ENCODE data around the gene KANK4. TPM values are rescaled to one million over a fixed set of nuclear protein-coding genes. Genes with fewer than 3 reads are reported as not detected.
"Not testable (repeated sequence)": the region's sequence is repeated elsewhere in the genome, so short reads cannot be mapped to it uniquely, and the experiment has no call there.

KANK4 gene
- total RNA-seq, 2 experiments from 2014 or later = not detected

DNA sequence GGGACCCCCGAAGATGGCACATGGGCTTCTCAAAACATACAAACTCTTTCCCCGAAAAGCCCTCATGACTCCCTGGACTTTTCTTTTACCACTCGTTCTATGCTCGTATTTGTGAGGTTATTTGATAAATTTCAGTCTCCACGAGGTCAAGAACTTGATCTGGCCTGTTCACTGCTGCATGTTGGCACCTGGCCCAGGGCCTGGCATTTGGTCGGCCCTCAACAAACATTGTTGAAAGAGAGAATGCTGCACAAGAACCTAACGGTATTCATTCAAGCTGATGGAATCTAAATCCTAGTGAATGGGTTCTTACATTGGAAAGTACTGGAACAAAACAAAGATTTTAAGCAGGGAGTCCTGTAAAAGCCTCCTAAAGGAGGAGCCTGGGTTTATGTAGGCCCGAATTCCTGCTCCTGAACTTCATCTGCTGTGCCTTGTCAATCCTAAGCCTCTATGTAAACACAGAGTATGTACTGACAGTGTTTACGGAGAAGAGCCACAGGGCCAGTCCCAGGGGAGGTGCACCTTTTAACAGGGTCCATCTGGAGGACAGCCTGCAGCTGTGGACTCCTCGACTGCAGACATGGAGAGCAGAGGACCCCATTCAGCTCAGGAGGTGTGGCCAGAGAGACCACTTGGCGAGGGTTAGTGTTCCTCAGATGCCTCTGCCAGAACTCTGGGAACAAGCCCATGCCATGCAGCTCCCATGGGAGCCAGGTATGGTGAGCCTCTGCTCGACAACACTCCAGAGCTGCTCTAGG is 77.7 kb downstream of the KANK4 start:
- Histone ChIP-seq H3K27ac (ENCODE audit: low read depth, low read length, poor library complexity, severe bottlenecking) (no peak overlapping the region), H3K4me1 (ENCODE audit: insufficient read depth, low read length, poor library complexity, severe bottlenecking) (no peaks in the 10 kb centered on the region), H3K4me2 (ENCODE audit: low read length) (no peak overlapping the region), H3K4me3 (ENCODE audit: low read depth, low read length, poor library complexity, severe bottlenecking) (no peak overlapping the region), H4K20me1 (ENCODE audit: insufficient read depth, low read length) (no peaks in the 10 kb centered on the region), H3K36me3 (ENCODE audit: insufficient read depth, low read length) (no peaks in the 10 kb centered on the region), H3K9me2 (ENCODE audit: insufficient read depth, low read length) (no peaks in the 10 kb centered on the region), H3K79me2 (ENCODE audit: insufficient read depth, low read depth, low read length) (no peaks in the 10 kb centered on the region), H2AFZ (ENCODE audit: low read length) (no peak overlapping the region), H3K9me3 (ENCODE audit: low read length) (no peaks in the 10 kb centered on the region)
- TF ChIP-seq EZH2phosphoT487 (IDR thresholded peaks at IDR 0.05; ENCODE audit: borderline replicate concordance, low read depth, low read length) = no peak
- TF ChIP-seq, protein P1, sequence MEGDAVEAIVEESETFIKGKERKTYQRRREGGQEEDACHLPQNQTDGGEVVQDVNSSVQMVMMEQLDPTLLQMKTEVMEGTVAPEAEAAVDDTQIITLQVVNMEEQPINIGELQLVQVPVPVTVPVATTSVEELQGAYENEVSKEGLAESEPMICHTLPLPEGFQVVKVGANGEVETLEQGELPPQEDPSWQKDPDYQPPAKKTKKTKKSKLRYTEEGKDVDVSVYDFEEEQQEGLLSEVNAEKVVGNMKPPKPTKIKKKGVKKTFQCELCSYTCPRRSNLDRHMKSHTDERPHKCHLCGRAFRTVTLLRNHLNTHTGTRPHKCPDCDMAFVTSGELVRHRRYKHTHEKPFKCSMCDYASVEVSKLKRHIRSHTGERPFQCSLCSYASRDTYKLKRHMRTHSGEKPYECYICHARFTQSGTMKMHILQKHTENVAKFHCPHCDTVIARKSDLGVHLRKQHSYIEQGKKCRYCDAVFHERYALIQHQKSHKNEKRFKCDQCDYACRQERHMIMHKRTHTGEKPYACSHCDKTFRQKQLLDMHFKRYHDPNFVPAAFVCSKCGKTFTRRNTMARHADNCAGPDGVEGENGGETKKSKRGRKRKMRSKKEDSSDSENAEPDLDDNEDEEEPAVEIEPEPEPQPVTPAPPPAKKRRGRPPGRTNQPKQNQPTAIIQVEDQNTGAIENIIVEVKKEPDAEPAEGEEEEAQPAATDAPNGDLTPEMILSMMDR (conservative IDR thresholded peaks at IDR 0.05; ENCODE audit: low read length) = no peak
- CTCF ChIA-PET (ENCODE audit: unreplicated experiment) = no interaction called here
- DNase-seq (ENCODE audit: low spot score) = no peak
- POLR2A ChIA-PET = interaction anchor here (0.6 kb wide), 1 partner anchor 10 kb away, joined by 4 read pairs; no protein-coding TSS in a partner anchor
- intact Hi-C loops (cut with micrococcal nuclease; ENCODE audit: unreplicated experiment) = no loop called here
- BruUV-seq (replicated peaks) = no TSS peak

DNA sequence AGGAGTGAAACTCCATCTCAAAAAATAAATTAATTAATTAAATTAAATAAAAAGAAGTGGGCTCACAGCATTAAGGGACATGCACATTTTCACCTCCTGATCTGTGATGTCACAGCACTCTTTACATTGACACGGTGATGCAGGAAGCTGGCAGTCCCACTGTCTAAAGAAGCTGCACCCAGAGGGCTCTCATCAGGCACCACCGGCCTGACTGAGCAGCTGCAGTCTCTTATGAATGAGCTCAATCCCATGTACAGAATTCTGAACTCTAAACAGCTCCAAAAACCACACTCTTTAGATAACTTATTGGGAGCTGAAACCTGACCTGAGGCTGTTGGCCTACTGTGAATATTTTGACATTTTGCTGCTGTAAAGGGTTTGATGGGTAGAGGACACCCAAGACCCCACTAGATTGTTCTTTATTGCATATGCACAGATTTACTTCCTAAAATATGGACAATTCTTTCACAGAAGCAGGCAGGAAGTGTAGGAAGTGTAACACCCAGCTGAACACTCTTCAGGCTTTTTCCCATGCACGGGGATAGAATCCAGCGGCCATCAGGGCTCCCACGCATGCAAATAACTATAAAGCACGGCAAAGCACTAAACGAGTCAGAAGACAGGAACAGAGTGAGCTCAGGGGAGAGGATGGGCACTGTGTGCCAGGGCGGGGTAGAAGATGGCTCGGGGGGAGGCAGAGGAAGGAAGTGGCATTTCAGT is 78.4 kb downstream of the KANK4 start:
- ChIA-PET CTCF (ENCODE audit: unreplicated experiment) (no interaction called here), POLR2A (no interaction called here)
- Histone ChIP-seq H3K4me1 (ENCODE audit: insufficient read depth, low read length, poor library complexity, severe bottlenecking) (no peaks in the 10 kb centered on the region), H3K4me3 (ENCODE audit: low read depth, low read length, poor library complexity, severe bottlenecking) (no peak overlapping the region), H3K36me3 (ENCODE audit: insufficient read depth, low read length) (no peaks in the 10 kb centered on the region), H3K9me2 (ENCODE audit: insufficient read depth, low read length) (no peaks in the 10 kb centered on the region), H4K20me1 (ENCODE audit: insufficient read depth, low read length) (no peaks in the 10 kb centered on the region), H3K9me3 (ENCODE audit: low read length) (no peaks in the 10 kb centered on the region), H2AFZ (ENCODE audit: low read length) (no peak overlapping the region), H3K4me2 (ENCODE audit: low read length) (no peak overlapping the region), H3K79me2 (ENCODE audit: insufficient read depth, low read depth, low read length) (no peaks in the 10 kb centered on the region), H3K27ac (ENCODE audit: low read depth, low read length, poor library complexity, severe bottlenecking) (no peak overlapping the region)
- no peak for TF ChIP-seq EZH2phosphoT487 (IDR thresholded peaks at IDR 0.05; ENCODE audit: borderline replicate concordance, low read depth, low read length)
- TF ChIP-seq, protein P1 (conservative IDR thresholded peaks at IDR 0.05; ENCODE audit: low read length) = no peak
- BruUV-seq (replicated peaks) = no TSS peak
- intact Hi-C loops (cut with micrococcal nuclease; ENCODE audit: unreplicated experiment) = no loop called here
- DNase-seq (ENCODE audit: low spot score) = no peak

DNA sequence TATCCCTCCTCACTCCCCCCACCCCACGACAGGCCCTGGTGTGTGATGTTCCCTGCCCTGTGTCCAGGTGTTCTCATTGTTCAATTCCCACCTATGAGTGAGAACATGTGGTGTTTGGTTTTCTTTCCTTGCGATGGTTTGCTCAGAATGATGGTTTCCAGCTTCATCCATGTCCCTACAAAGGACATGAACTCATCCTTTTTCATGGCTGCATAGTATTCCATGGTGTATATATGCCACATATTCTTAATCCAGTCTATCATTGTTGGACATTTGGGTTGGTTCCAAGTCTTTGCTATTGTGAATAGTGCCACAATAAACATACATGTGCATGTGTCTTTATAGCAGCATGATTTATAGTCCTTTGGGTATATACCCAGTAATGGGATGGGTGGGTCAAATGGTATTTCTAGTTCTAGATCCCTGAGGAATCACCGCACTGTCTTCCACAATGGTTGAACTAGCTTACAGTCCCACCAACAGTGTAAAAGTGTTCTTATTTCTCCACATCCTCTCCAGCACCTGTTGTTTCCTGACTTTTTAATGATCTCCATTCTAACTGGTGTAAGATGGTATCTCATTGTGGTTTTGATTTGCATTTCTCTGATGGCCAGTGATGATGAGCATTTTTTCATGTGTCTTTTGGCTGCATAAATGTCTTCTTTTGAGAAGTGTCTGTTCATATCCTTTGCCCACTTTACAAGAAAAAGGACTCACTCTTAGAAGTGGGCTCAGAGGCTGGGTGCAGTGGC is 79.4 kb downstream of the KANK4 start:
- H3K4me3 ChIP-seq (ENCODE audit: low read depth, low read length, poor library complexity, severe bottlenecking); H3K9me2 ChIP-seq (ENCODE audit: insufficient read depth, low read length); intact Hi-C loops (cut with micrococcal nuclease; ENCODE audit: unreplicated experiment); H2AFZ ChIP-seq (ENCODE audit: low read length); H3K79me2 ChIP-seq (ENCODE audit: insufficient read depth, low read depth, low read length); H4K20me1 ChIP-seq (ENCODE audit: insufficient read depth, low read length); H3K36me3 ChIP-seq (ENCODE audit: insufficient read depth, low read length); H3K9me3 ChIP-seq (ENCODE audit: low read length); CTCF ChIA-PET (ENCODE audit: unreplicated experiment); H3K4me2 ChIP-seq (ENCODE audit: low read length); H3K4me1 ChIP-seq (ENCODE audit: insufficient read depth, low read length, poor library complexity, severe bottlenecking); H3K27ac ChIP-seq (ENCODE audit: low read depth, low read length, poor library complexity, severe bottlenecking); DNase-seq (ENCODE audit: low spot score); POLR2A ChIA-PET; BruUV-seq (replicated peaks): not testable (repeated sequence)
